Astrocyte of the spinal cord (primary cell): ENCODE results near the gene DCLK3.
A peak's percentile ranks its signal among the peaks of the same experiment; 100 is the strongest.

Source experiments
- DNase-seq: peaks from one replicate; pipeline ENCODE4 v3.0.0; 2011; ENCODE audit warnings: low read depth, low spot score
- H3K4me3 ChIP-seq: 2 replicates; pipeline ENCODE4 v1.5.1; 2011; ENCODE audit warnings: low read depth, mild to moderate bottlenecking, low read length, moderate library complexity
- in situ Hi-C: cut with HindIII; loops from 2 replicates; pipeline ENCODE4 v1.10.0; 2017; ENCODE audit warnings: low sequenced_read_pairs
- TF ChIP-seq, protein P1 (sequence below): IDR thresholded peaks from 2 replicates; pipeline ENCODE4 v1.5.1; 2012; ENCODE audit warnings: low read depth, mild to moderate bottlenecking, low read length, inconsistent platforms

The DCLK3 gene

DNA sequence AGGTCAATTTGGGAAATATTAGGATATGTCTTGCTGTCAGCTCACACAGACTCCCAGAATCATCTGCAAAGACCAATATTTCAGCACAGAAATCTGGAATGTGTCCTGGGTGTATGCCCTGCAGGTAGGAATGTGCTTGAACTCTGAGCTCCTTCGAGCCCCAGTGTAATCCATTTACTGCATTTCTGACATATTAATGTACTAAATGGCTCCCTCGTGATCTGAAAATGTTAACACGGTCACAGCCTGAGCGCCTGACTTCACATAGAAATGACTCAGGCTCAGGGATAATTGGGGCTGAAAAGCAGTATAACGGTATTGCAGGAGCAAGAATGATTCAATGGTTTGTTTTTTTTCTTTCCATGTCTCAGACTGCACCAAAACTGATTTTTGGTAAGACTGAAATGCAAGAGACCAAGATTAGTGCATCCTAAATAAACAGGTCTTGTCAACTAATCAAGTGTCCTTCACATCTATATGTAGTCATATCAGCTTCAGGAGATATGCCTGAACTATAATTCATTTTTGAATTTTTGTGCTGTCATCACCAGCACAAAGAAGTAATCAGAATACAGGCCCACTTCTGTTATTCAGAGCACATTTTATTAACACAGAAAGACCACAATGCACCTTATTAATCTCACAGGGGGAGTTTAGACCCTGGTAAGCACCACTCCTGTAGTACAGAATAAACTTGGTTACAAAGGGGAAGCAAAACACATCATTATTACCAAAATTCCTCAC is 49.8 kb downstream of the DCLK3 start:
- peak; percentile 28 for DNase-seq
- TF ChIP-seq, protein P1, sequence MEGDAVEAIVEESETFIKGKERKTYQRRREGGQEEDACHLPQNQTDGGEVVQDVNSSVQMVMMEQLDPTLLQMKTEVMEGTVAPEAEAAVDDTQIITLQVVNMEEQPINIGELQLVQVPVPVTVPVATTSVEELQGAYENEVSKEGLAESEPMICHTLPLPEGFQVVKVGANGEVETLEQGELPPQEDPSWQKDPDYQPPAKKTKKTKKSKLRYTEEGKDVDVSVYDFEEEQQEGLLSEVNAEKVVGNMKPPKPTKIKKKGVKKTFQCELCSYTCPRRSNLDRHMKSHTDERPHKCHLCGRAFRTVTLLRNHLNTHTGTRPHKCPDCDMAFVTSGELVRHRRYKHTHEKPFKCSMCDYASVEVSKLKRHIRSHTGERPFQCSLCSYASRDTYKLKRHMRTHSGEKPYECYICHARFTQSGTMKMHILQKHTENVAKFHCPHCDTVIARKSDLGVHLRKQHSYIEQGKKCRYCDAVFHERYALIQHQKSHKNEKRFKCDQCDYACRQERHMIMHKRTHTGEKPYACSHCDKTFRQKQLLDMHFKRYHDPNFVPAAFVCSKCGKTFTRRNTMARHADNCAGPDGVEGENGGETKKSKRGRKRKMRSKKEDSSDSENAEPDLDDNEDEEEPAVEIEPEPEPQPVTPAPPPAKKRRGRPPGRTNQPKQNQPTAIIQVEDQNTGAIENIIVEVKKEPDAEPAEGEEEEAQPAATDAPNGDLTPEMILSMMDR = no peak
- H3K4me3 ChIP-seq = no peak overlapping the region
- in situ Hi-C loops = no loop called here

DNA sequence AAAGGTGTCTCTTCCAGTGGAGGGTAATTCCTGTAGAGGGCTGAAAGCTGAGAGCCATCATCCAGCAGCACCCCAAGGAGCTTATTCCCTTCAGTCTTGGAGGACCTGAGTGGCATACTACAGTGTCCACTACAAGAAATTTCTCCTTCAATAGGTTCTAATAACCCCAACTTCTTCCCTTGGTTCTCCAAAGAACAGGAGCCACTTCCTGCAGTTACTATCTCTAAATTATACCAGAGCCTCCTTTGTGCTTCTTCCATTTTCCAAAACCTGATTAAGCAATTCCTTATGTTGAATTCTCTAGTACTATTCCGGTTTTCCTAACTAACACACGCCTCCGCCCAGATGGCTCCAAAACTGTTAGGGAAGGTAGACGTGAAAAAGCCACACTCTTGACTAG is 50.4 kb downstream of the DCLK3 start:
- TF ChIP-seq, protein P1 = no peak
- no peak overlapping the region for H3K4me3 ChIP-seq
- no peak for DNase-seq
- in situ Hi-C loops = no loop called here

DNA sequence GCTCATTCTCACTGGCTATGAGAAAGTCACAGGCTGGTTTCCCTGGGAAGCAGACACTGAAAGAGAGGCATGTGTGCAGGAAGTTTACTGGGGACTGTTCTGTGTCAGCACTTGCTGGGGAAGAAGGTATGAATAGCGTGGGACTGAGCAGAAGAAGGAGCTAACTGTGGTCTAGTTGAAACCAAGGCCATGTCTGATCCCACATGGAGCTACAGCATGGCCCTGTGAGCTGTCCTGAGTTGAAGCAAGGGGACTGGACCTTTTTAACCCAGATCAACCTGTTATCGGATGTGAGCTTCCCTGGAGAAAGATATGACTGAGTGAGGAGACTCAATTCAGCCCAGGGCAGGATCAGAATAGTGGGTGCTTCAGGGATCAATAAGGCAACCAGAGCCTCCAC is 53.7 kb downstream of the DCLK3 start:
- in situ Hi-C loops = no loop called here
- TF ChIP-seq, protein P1 = no peak
- no peak for DNase-seq
- H3K4me3 ChIP-seq = no peak overlapping the region

DNA sequence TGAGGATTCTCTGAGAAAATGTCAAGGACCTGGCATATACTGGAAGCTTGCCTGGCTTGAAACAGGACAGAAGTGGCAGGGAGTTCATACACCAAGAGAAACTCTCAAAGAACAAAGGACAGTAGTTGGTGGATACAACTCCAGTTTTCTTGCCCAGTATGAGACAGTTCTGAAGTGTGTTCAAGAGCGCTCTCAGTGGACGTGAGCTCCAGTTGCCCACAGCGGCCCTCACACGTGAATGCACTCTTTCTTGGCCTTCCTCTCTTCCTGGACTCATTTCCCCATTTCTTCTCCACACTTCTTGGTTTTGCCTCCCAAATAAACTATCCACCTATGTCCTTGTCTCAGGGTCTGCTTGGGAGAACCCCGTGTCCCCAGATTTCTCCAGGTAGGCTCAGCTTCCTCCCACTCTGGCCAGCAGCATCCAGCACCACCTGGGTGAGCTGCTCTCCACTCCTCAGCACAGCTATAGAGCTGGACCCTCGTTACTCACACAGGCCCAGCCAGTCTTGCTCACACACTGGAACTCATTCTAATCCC is 54.5 kb downstream of the DCLK3 start:
- in situ Hi-C loops = no loop called here
- DNase-seq = no peak
- TF ChIP-seq, protein P1 = no peak

DNA sequence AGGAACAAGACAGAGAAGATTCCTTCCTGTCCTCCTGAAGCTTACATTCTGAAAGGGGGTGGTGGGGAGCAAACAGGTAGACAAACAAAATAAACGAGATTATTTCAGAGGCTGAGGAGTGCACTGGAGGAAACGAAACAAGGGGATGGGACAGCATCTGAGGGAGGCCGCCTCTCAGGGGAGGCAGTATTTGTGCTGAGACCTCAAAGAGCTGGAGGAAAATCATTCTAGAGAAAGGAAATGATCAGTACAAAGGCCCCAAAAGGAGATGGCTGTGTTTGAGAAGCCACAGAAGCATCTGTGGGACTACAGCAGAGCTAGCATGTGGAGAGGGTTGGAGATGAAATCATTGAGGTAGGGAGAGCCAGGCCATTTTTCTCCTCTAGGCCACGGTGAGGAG is 55.1 kb downstream of the DCLK3 start:
- TF ChIP-seq, protein P1 = no peak
- in situ Hi-C loops = no loop called here
- DNase-seq = no peak
- H3K4me3 ChIP-seq = no peak overlapping the region

More for the DNA sequence above, 54.5 kb downstream of the DCLK3 start:
- no peak overlapping the region for H3K4me3 ChIP-seq

DNA sequence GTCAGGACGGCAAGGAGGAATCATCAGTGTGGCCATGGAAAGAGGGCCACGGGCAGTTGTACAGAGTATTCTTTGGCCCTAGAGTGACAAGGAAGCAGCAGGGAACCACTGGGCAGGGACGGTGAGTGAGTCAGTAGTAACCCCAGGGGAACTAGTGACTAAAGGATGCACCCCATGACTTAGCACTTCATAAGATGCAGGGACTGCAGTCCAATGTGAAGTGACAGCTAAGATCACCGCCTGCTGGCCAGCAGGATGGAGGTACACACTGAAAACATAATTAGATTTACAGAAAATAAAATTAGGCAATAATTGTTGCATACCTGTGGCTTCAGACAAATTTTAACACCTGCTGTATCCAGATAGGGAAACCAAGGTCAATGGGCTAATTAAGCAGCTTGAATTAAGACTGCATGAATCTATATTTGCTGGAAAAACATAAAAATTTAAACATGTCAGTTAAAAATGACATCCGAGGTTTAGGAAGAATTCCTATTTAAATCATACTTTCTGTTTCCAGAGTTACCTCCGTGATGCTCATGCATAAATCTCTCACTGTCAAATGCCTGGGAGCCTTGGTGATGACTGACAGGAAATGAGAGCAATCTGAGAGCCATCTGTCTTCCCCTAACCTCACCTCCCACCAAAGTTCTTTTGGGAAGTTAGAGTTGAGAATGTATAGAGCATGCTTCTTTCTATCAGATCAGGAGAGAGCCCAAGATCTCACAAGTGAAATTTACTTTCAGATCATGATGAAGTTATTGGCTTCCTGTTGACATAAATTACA is 56.5 kb downstream of the DCLK3 start:
- no peak overlapping the region for H3K4me3 ChIP-seq
- DNase-seq = peak; percentile 51
- in situ Hi-C loops = no loop called here
- TF ChIP-seq, protein P1 = peak; percentile 40
